ENCODE measurements around the gene NEB.
"Not testable (repeated sequence)": the region's sequence is repeated elsewhere in the genome, so short reads cannot be mapped to it uniquely, and the experiment has no call there.

NEB gene

GRCh38 chr2:151610310-151610709, 124.0 kb downstream of the NEB start:
- no peak for DNase-seq (ENCODE audit: low read depth)

- DNase-seq (ENCODE audit: low read depth): no peak
Observed at GRCh38 chr2:151609705-151610104, 124.6 kb downstream of the NEB start.

- DNase-seq (ENCODE audit: low read depth): not testable (repeated sequence)
Observed at GRCh38 chr2:151607459-151608424, 126.5 kb downstream of the NEB start.

GRCh38 chr2:151603530-151603929, 130.7 kb downstream of the NEB start:
- DNase-seq (ENCODE audit: low read depth): not testable (repeated sequence)

GRCh38 chr2:151602402-151602801, 131.9 kb downstream of the NEB start:
- not testable (repeated sequence) for DNase-seq (ENCODE audit: low read depth)

GRCh38 chr2:151601803-151602202, 132.5 kb downstream of the NEB start:
- not testable (repeated sequence) for DNase-seq (ENCODE audit: low read depth)

GRCh38 chr2:151596903-151597608, 137.2 kb downstream of the NEB start:
- not testable (repeated sequence) for DNase-seq (ENCODE audit: low read depth)

- DNase-seq (ENCODE audit: low read depth): not testable (repeated sequence)
Observed at GRCh38 chr2:151591908-151592255, 142.4 kb downstream of the NEB start.

GRCh38 chr2:151591250-151591907, 142.9 kb downstream of the NEB start:
- not testable (repeated sequence) for DNase-seq (ENCODE audit: low read depth)

GRCh38 chr2:151581300-151581699, 153.0 kb downstream of the NEB start:
- not testable (repeated sequence) for DNase-seq (ENCODE audit: low read depth)

- DNase-seq (ENCODE audit: low read depth): not testable (repeated sequence)
Observed at GRCh38 chr2:151580697-151581096, 153.6 kb downstream of the NEB start.

- no peak for DNase-seq (ENCODE audit: low read depth)
Observed at GRCh38 chr2:151577116-151577515, 157.2 kb downstream of the NEB start.

GRCh38 chr2:151576080-151576479, 158.2 kb downstream of the NEB start:
- DNase-seq (ENCODE audit: low read depth): no peak

GRCh38 chr2:151575338-151575737, 158.9 kb downstream of the NEB start:
- DNase-seq (ENCODE audit: low read depth): no peak

- DNase-seq (ENCODE audit: low read depth): no peak
Observed at GRCh38 chr2:151570191-151570590, 164.1 kb downstream of the NEB start.

- no peak for DNase-seq (ENCODE audit: low read depth)
Observed at GRCh38 chr2:151569167-151569566, 165.1 kb downstream of the NEB start.

GRCh38 chr2:151568501-151568900, 165.8 kb downstream of the NEB start:
- no peak for DNase-seq (ENCODE audit: low read depth)

- no peak for DNase-seq (ENCODE audit: low read depth)
Observed at GRCh38 chr2:151567006-151567405, 167.3 kb downstream of the NEB start.

GRCh38 chr2:151562398-151562797, 171.9 kb downstream of the NEB start:
- DNase-seq (ENCODE audit: low read depth): no peak

GRCh38 chr2:151560289-151560688, 174.0 kb downstream of the NEB start:
- DNase-seq (ENCODE audit: low read depth): no peak

- not testable (repeated sequence) for DNase-seq (ENCODE audit: low read depth)
Observed at GRCh38 chr2:151559431-151559830, 174.8 kb downstream of the NEB start.

- not testable (repeated sequence) for DNase-seq (ENCODE audit: low read depth)
Observed at GRCh38 chr2:151557883-151558282, 176.4 kb downstream of the NEB start.
